PC-9 (cell line): Measurements from ENCODE around the gene TLL2. TPM values are rescaled to one million over a fixed set of nuclear protein-coding genes. Genes with fewer than 3 reads are reported as not detected.

Experiments
- BruUV-seq: library from RNA; stranded (reverse); fragments of 400-500 nt; replicated peaks from 2 replicates; lab custom pipeline; 2021; lab: Mats Ljungman, UMichigan
- CTCF ChIA-PET: fragments of 300-600 bp; sonication (Branson Sonifier 250); formaldehyde crosslinking; loops from one replicate; lab custom pipeline; 2022; ENCODE audit warnings: antibody characterized with exemption; lab: Charles Lee
- POLR2A ChIA-PET: fragments of 300-600 bp; sonication (Branson Sonifier 250); formaldehyde crosslinking; loops from one replicate; lab custom pipeline; 2022; ENCODE audit warnings: antibody characterized with exemption; ENCODE audit not compliant: unreplicated experiment; lab: Charles Lee
- DNase-seq, 2 experiments: peaks; one replicate each; pipeline versions ENCODE4 v3.0.0 to v3.0.0-alpha.2; 2015 to 2022; ENCODE audit warnings: mixed read lengths in 1 of 2
- H2AFZ ChIP-seq: fragments of 200-600 bp; sonication (generic); 2 replicates; pipeline ENCODE4 v1.8.1; 2017; ENCODE audit warnings: antibody characterized with exemption
- H3F3A ChIP-seq: fragments of 200-600 bp; sonication (generic); 2 replicates; pipeline ENCODE4 v1.8.1; 2017; ENCODE audit warnings: antibody characterized with exemption, mild to moderate bottlenecking, low read depth; ENCODE audit not compliant: insufficient read depth
- H3K27ac ChIP-seq: fragments of 200-600 bp; sonication (generic); 2 replicates; pipeline ENCODE4 v1.6.1; 2016; ENCODE audit warnings: mixed run types
- H3K27me3 ChIP-seq: fragments of 200-600 bp; sonication (generic); 2 replicates; pipeline ENCODE4 v1.6.1; 2016; ENCODE audit warnings: low read depth, mixed run types; ENCODE audit not compliant: insufficient read depth
- H3K36me3 ChIP-seq: fragments of 200-600 bp; sonication (generic); 2 replicates; pipeline ENCODE4 v1.6.1; 2016; ENCODE audit warnings: low read depth, mixed run types
- H3K4me1 ChIP-seq: fragments of 200-600 bp; sonication (generic); replicated peaks from 2 replicates; pipeline ENCODE4 v1.6.1; 2016; ENCODE audit warnings: mixed run types; ENCODE audit not compliant: insufficient read depth
- H3K4me2 ChIP-seq: fragments of 200-600 bp; sonication (generic); 2 replicates; pipeline ENCODE4 v1.6.1; 2017; ENCODE audit warnings: mixed run types
- H3K4me3 ChIP-seq: fragments of 200-600 bp; sonication (generic); 2 replicates; pipeline ENCODE4 v1.6.1; 2016; ENCODE audit warnings: mixed run types
- H3K79me2 ChIP-seq: fragments of 200-600 bp; sonication (generic); 2 replicates; pipeline ENCODE4 v1.6.1; 2017; ENCODE audit warnings: low read depth, mixed run types
- H3K9me2 ChIP-seq: fragments of 200-600 bp; sonication (generic); 2 replicates; pipeline ENCODE4 v1.8.1; 2017; ENCODE audit warnings: mild to moderate bottlenecking; ENCODE audit not compliant: insufficient read depth
- H3K9me3 ChIP-seq: fragments of 200-600 bp; sonication (generic); 2 replicates; pipeline ENCODE4 v1.8.1; 2016; ENCODE audit warnings: low read depth; ENCODE audit not compliant: insufficient read depth
- H4K20me1 ChIP-seq: fragments of 200-600 bp; sonication (generic); 2 replicates; pipeline ENCODE4 v1.8.1; 2017; ENCODE audit not compliant: insufficient read depth
- EZH2 ChIP-seq: fragments of 200-600 bp; sonication (generic); IDR thresholded peaks from 2 replicates; pipeline ENCODE4 v1.8.0; 2017; ENCODE audit warnings: antibody characterized with exemption, low read depth
- intact Hi-C: fragments of 100-400 bp; cut with micrococcal nuclease; formaldehyde crosslinking; loops from one replicate; pipeline ENCODE4 v1.10.0; 2022; ENCODE audit not compliant: unreplicated experiment
- total RNA-seq: library from RNA; stranded (reverse); gene quantifications from 2 replicates; pipeline ENCODE4 v1.2.3, GENCODE V29; 2021
- TF ChIP-seq, protein P1 (sequence below): fragments of 200-600 bp; sonication (generic); conservative IDR thresholded peaks from 2 replicates; pipeline ENCODE4 v1.6.1; 2017; ENCODE audit warnings: mixed run types, antibody characterized with exemption, mild to moderate bottlenecking, moderate library complexity

TLL2 gene
- total RNA-seq, 1 experiment from 2014 or later = not detected

DNA sequence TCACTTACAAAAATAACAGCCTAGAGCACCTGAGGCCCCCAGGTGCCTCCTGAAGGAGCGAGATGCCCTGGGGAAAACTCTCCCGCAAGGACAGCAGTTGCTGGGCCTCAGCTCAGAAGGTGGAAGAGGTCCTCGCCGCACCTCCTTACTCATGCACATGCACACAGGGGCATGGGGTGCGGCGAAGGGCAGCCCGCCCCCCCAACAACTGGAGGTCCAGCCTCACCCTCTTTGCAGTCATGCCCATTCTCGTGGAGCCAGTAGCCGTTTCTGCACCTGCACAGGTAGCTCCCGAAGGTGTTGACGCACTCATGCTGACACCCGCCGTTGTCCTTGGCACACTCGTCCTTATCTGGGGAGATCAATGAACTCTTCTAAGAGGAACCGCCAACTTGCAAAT is 135.0 kb downstream of the TLL2 start:
- Histone ChIP-seq H3K27me3 (no peaks in the 10 kb centered on the region), H3F3A (no peaks in the 10 kb centered on the region), H3K4me2 (no peak overlapping the region), H3K4me3 (no peak overlapping the region), H2AFZ (no peak overlapping the region), H4K20me1 (no peaks in the 10 kb centered on the region), H3K9me2 (no peaks in the 10 kb centered on the region), H3K4me1 (peaks cover 7% of the 10 kb centered on the region), H3K36me3 (no peaks in the 10 kb centered on the region), H3K9me3 (no peaks in the 10 kb centered on the region), H3K27ac (no peak overlapping the region), H3K79me2 (no peaks in the 10 kb centered on the region)
- no peak for DNase-seq
- no TSS peak for BruUV-seq
- intact Hi-C loops = loop anchor here (5.0 kb wide), 1 partner anchor 659 kb away; no protein-coding TSS in a partner anchor
- ChIA-PET POLR2A (no interaction called here), CTCF (no interaction called here)
- no peak for TF ChIP-seq EZH2
- TF ChIP-seq, protein P1, sequence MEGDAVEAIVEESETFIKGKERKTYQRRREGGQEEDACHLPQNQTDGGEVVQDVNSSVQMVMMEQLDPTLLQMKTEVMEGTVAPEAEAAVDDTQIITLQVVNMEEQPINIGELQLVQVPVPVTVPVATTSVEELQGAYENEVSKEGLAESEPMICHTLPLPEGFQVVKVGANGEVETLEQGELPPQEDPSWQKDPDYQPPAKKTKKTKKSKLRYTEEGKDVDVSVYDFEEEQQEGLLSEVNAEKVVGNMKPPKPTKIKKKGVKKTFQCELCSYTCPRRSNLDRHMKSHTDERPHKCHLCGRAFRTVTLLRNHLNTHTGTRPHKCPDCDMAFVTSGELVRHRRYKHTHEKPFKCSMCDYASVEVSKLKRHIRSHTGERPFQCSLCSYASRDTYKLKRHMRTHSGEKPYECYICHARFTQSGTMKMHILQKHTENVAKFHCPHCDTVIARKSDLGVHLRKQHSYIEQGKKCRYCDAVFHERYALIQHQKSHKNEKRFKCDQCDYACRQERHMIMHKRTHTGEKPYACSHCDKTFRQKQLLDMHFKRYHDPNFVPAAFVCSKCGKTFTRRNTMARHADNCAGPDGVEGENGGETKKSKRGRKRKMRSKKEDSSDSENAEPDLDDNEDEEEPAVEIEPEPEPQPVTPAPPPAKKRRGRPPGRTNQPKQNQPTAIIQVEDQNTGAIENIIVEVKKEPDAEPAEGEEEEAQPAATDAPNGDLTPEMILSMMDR = no peak

DNA sequence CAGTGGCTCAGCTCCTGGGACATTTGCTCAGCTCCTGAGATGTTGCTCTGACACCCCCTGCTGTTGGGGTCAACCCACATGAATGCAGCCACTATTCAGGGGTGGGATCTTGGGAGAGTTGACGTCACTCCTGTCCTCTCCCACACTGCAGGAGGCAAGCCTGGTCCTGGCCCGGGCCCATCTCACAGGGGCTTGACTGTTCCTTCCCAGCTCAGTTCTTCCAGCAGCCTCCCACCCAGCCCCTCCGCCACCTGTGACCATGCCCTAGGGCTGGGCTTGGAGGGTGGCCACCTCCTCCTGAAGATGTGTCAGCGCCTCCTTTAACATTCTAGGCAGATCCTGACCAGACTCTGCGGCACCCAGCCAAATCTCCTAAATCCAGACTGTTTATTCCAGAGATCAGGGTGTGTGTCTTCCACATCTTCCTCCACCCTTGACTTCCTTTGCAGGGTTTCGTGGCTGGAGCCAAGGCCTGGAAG is 135.9 kb downstream of the TLL2 start:
- ChIA-PET CTCF (no interaction called here), POLR2A (no interaction called here)
- TF ChIP-seq, protein P1 = no peak
- TF ChIP-seq EZH2 = no peak
- intact Hi-C loops = loop anchor here (5.0 kb wide), 1 partner anchor 659 kb away; no protein-coding TSS in a partner anchor
- Histone ChIP-seq H3K27me3 (no peaks in the 10 kb centered on the region), H3K27ac (no peak overlapping the region), H3K36me3 (no peaks in the 10 kb centered on the region), H2AFZ (no peak overlapping the region), H3K9me2 (no peaks in the 10 kb centered on the region), H3K9me3 (no peaks in the 10 kb centered on the region), H3K4me2 (no peak overlapping the region), H3K4me3 (no peak overlapping the region), H4K20me1 (no peaks in the 10 kb centered on the region), H3K4me1 (peaks cover 7% of the 10 kb centered on the region), H3K79me2 (no peaks in the 10 kb centered on the region), H3F3A (no peaks in the 10 kb centered on the region)
- DNase-seq = no peak
- BruUV-seq = no TSS peak

DNA sequence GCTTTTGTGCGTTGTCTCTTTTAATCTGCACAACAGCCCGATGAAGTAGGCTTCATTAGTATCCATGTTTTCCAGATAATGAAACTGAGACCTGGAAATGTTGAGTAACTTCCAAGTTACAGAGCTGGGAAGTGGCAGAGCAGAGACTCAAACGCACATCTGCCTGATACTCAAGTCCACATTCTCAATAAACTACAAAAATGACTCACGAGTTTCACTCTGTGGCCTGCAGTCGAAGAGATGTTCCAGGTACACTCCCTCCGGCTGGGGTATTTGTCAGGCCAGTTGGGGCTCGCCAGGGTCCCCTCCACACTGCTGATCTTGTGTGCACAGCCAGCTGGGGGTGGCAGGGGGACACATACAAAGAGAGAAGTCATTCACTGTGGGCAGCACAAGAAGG is 137.2 kb downstream of the TLL2 start:
- intact Hi-C loops = loop anchor here (5.0 kb wide), 1 partner anchor 661 kb away; no protein-coding TSS in a partner anchor
- H3K4me1 ChIP-seq = peaks cover 6% of the 10 kb centered on the region
- CTCF ChIA-PET = no interaction called here

More for the DNA sequence above, 137.2 kb downstream of the TLL2 start:
- no peaks in the 10 kb centered on the region for H3K9me3 ChIP-seq
- H3K36me3 ChIP-seq = no peaks in the 10 kb centered on the region
- no peaks in the 10 kb centered on the region for H3K9me2 ChIP-seq
- H3K4me3 ChIP-seq = no peak overlapping the region
- no TSS peak for BruUV-seq
- DNase-seq = no peak
- no peak overlapping the region for H3K4me2 ChIP-seq
- TF ChIP-seq, protein P1 = no peak
- no peak for TF ChIP-seq EZH2
- H4K20me1 ChIP-seq = no peaks in the 10 kb centered on the region
- no peaks in the 10 kb centered on the region for H3F3A ChIP-seq
- no peak overlapping the region for H3K27ac ChIP-seq
- H3K79me2 ChIP-seq = no peaks in the 10 kb centered on the region
- H3K27me3 ChIP-seq = no peaks in the 10 kb centered on the region
- no peak overlapping the region for H2AFZ ChIP-seq
- POLR2A ChIA-PET = no interaction called here
